ENCODE measurements around the gene PPP2R5C.

The PPP2R5C gene

GRCh38 chr14:101926085-101926484 is 164.6 kb downstream of the PPP2R5C start:
- TF ChIP-seq CTCF (IDR thresholded peaks at IDR 0.05; ENCODE audit: extremely low read depth, insufficient read depth, missing control alignments) = no peak
- in situ Hi-C loops (cut with MboI; ENCODE audit: low pct_unique_long_range_greater_than_20kb, low sequenced_read_pairs, unreplicated experiment) = no loop called here

GRCh38 chr14:101926620-101927019 is 165.1 kb downstream of the PPP2R5C start:
- no peak for DNase-seq (ENCODE audit: low spot score)
- in situ Hi-C loops (cut with MboI; ENCODE audit: low pct_unique_long_range_greater_than_20kb, low sequenced_read_pairs, unreplicated experiment) = no loop called here
- TF ChIP-seq CTCF (IDR thresholded peaks at IDR 0.05; ENCODE audit: extremely low read depth, insufficient read depth, missing control alignments) = no peak

More at GRCh38 chr14:101926085-101926484, 164.6 kb downstream of the PPP2R5C start:
- DNase-seq (ENCODE audit: low spot score) = no peak

GRCh38 chr14:101927859-101928258 is 166.3 kb downstream of the PPP2R5C start:
- in situ Hi-C loops (cut with MboI; ENCODE audit: low pct_unique_long_range_greater_than_20kb, low sequenced_read_pairs, unreplicated experiment) = no loop called here
- DNase-seq (ENCODE audit: low spot score) = no peak
- TF ChIP-seq CTCF (IDR thresholded peaks at IDR 0.05; ENCODE audit: extremely low read depth, insufficient read depth, missing control alignments) = no peak

GRCh38 chr14:101928415-101928841 is 166.9 kb downstream of the PPP2R5C start:
- DNase-seq (ENCODE audit: low spot score) = no peak
- TF ChIP-seq CTCF (IDR thresholded peaks at IDR 0.05; ENCODE audit: extremely low read depth, insufficient read depth, missing control alignments) = no peak
- in situ Hi-C loops (cut with MboI; ENCODE audit: low pct_unique_long_range_greater_than_20kb, low sequenced_read_pairs, unreplicated experiment) = no loop called here

- no peak for DNase-seq (ENCODE audit: low spot score)
- TF ChIP-seq CTCF (IDR thresholded peaks at IDR 0.05; ENCODE audit: extremely low read depth, insufficient read depth, missing control alignments) = no peak
- in situ Hi-C loops (cut with MboI; ENCODE audit: low pct_unique_long_range_greater_than_20kb, low sequenced_read_pairs, unreplicated experiment) = no loop called here
These were observed 167.6 kb downstream of the PPP2R5C start for GRCh38 chr14:101929096-101929495.

- no peak for TF ChIP-seq CTCF (IDR thresholded peaks at IDR 0.05; ENCODE audit: extremely low read depth, insufficient read depth, missing control alignments)
- in situ Hi-C loops (cut with MboI; ENCODE audit: low pct_unique_long_range_greater_than_20kb, low sequenced_read_pairs, unreplicated experiment) = no loop called here
- DNase-seq (ENCODE audit: low spot score) = no peak
These were observed 168.4 kb downstream of the PPP2R5C start for GRCh38 chr14:101929946-101930345.

GRCh38 chr14:101932673-101933072 is 171.2 kb downstream of the PPP2R5C start:
- no peak for TF ChIP-seq CTCF (IDR thresholded peaks at IDR 0.05; ENCODE audit: extremely low read depth, insufficient read depth, missing control alignments)
- no peak for DNase-seq (ENCODE audit: low spot score)
- in situ Hi-C loops (cut with MboI; ENCODE audit: low pct_unique_long_range_greater_than_20kb, low sequenced_read_pairs, unreplicated experiment) = no loop called here
